Stimulated activated naive CD8-positive, alpha-beta T cell treated with anti-CD3 and anti-CD28 coated beads, Interleukin-15, amount 100 ng/mL, for 72 hours (primary cell): ENCODE results near the gene MIPEP.

Source experiments
- ATAC-seq: fragments of 150-1000 bp; cut with Tn5 transposase; 2 replicates; pipeline ENCODE4 v1.10.0; 2021; ENCODE audit warnings: mild to moderate bottlenecking, moderate library complexity
- DNase-seq, 2 donors: peaks; one replicate each; pipeline ENCODE4 v3.0.0; 2021 to 2022
- H3K27ac Mint-ChIP-seq, 2 donors: one replicate each; pipeline ENCODE4 v1.8.0; 2022; ENCODE audit warnings: mild to moderate bottlenecking in 2 of 2, mixed read lengths in 2 of 2, moderate library complexity in 2 of 2
- H3K27me3 Mint-ChIP-seq: one replicate; pipeline ENCODE4 v1.8.0; 2022; ENCODE audit warnings: mixed read lengths
- H3K4me1 Mint-ChIP-seq: one replicate; pipeline ENCODE4 v1.8.0; 2022; ENCODE audit warnings: mild to moderate bottlenecking, mixed read lengths
- H3K4me3 Mint-ChIP-seq, 2 donors: one replicate each; pipeline ENCODE4 v1.8.0; 2022; ENCODE audit warnings: mild to moderate bottlenecking in 2 of 2, mixed read lengths in 2 of 2, moderate library complexity in 1 of 2
- H3K9me3 Mint-ChIP-seq, 2 donors: one replicate each; pipeline ENCODE4 v1.8.0; 2022; ENCODE audit warnings: mixed read lengths in 2 of 2

MIPEP gene

DNA sequence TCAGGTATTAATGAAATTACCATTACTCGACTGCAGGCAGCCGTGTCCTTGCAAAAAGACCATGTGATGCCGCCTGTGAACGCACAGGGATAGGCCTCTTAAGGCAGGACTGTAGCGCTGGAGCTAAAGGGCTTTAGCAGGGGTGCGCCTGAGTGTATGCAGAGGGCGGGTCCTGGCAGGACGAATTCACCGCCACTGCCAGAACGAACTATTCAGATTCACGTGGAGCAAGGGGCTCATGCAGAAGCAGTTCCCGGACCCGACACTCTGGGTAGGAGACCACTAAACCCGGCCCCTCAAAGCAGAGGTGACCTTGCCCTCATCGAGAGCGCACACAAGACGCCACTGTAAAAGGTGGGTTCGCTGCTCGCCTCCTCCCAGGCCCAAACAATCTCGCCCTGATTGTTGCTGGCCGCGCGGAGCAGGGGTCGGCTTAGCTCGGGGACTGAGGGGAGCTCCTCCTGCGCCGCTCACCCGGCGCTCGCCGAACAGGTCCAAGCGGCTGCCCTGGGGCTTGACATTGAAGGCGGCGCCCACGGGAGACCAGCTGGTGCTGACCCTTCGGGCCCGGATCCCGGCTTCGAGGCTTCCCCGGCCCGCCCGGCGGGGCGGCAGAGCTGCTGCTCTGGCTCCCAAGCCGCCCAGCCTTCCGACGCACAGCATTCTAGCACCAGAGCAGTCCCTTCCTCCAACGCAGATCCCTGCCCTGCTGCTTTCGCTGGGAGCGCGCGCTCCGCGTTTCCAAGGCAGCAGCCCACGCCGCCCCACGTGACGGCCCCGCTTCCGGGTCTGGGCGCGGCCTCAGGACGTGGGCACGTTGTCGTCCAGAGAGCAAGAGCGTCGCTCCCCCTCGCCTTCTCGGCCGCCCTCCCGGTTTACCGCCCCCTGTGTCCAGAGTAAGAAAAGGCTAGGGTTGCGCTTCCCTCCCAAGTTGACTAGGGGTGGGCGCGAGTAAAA, at the start of gene MIPEP:
TSS of gene MIPEP (minus strand) at position 743 of the 957 bp plus-strand sequence. CDS start at position 663, 80 bp downstream.
- ATAC-seq = peak; percentile 96
- peaks cover 32% of the 10 kb centered on the region for H3K4me1 Mint-ChIP-seq
- H3K4me3 Mint-ChIP-seq = peak within 1 kb of the TSS; percentile 95 to 99
- H3K27me3 Mint-ChIP-seq = no peaks in the 10 kb centered on the region
- peak within 1 kb of the TSS; percentile 85 to 97 for H3K27ac Mint-ChIP-seq
- peak; percentile 86 to 91 for DNase-seq
- no peaks in the 10 kb centered on the region for H3K9me3 Mint-ChIP-seq

DNA sequence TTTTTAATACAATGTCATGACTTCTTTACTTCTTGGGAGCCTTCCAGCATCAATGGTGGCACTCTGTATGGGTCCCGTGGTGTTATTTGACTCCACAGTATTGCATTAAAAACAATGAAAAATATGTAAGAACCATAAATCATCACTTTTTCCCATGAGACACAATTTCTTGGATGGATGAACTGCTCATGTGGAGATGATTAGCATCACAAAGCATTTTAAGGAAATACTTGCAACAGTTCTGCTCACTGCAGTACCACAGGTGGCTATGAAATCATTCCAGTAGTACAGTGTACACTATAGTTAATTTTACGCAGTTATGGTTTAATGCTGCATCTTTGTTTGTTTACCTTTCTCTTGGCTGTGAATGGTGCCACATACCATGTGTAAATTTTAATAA, 45.3 kb upstream of the MIPEP start:
- no peak for DNase-seq

DNA sequence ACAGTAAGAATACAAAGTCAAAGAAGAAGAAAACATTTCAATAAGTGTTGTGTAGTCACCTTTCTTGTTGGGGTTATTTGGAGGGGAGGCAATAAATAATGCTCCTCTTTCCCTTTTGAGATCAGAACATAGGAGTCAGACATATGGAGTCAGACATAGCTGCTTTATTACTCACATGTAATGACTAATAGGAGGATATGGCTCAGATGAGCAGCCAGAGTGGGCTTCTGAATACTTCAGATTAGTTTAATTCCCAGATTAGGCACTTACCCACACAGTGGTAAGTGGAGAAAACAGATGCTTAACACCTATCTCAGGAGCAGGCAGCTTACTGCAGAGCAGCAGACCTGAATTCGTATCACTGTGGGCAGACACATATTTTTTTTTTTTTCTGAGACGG, 39.8 kb upstream of the MIPEP start:
- H3K9me3 Mint-ChIP-seq = no peaks in the 10 kb centered on the region
- H3K27ac Mint-ChIP-seq = no peak overlapping the region
- no peak overlapping the region for H3K4me3 Mint-ChIP-seq
- ATAC-seq (no peak), DNase-seq (no peak)
- H3K4me1 Mint-ChIP-seq = no peaks in the 10 kb centered on the region
- peaks cover 39% of the 10 kb centered on the region for H3K27me3 Mint-ChIP-seq

More for the DNA sequence above, 45.3 kb upstream of the MIPEP start:
- H3K9me3 Mint-ChIP-seq = peaks cover 4 to 11% of the 10 kb centered on the region in 2 donors
- peaks cover 48% of the 10 kb centered on the region for H3K27me3 Mint-ChIP-seq
- ATAC-seq = no peak
- H3K27ac Mint-ChIP-seq = no peak overlapping the region
- H3K4me3 Mint-ChIP-seq = no peak overlapping the region
- no peaks in the 10 kb centered on the region for H3K4me1 Mint-ChIP-seq

DNA sequence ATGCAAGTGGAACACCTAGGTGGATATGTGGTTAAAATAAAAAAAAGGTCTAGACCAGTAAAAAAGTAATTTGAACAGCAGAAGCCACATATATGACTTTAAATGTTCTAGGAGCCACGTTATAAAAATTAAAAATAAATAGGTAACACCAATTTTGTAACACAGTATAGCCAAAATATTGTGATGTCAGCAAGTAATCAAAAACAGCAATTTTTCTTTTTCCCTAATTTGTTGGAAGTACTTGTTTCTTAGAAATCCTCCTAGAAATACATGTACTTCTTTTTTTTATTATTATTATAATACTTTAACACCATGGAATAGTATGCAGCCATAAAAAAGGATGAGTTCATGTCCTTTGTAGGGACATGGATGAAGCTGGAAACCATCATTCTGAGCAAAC, 33.8 kb upstream of the MIPEP start:
- H3K9me3 Mint-ChIP-seq = no peaks in the 10 kb centered on the region
- no peaks in the 10 kb centered on the region for H3K4me1 Mint-ChIP-seq
- no peak overlapping the region for H3K27ac Mint-ChIP-seq
- DNase-seq (no peak), ATAC-seq (no peak)
- H3K4me3 Mint-ChIP-seq = no peak overlapping the region
- peaks cover 33% of the 10 kb centered on the region for H3K27me3 Mint-ChIP-seq

DNA sequence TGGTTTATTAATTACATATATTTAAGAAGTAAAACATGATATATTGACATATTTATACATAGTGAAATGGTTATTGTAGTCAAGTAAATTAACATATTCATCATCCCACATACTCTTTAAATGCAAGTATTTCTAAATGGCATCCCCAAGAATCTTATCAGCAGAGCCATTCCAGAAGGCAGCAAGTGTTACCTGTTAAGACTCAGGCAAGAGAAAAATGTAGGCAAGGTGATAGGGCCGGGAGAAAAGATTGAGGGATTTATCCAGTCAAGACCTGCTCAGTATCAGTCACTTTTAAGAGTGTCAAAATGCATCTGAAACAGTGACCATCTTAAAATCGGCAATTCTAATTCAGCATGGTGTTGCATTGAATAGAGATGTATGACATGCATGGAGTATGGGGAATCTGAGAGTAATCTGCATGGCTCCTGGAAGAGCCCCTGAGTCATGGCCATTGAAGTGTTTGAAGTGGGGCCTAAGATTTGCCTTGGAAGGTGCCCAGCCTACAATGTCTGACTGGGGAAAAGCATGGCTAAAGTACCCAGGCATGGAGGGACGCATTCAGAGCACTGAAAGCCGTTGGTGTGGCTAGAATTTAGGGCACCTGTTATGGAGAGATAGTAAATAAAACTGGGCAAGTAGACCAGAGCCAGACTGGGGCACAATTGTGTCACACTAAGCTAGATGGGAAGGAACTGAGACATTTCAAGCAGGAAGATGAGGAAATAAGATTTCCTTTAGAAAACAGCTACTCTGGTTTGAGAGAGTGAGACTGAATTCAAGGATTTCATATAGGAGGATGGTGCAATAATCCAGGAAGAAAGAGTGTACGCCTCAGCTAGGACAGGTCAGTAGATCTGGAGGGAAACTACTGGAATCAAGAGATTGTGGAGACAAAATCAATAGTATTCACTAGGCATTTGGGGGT, 33.1 kb upstream of the MIPEP start:
- ATAC-seq (no peak), DNase-seq (no peak)
- Mint-ChIP-seq H3K9me3 (no peaks in the 10 kb centered on the region), H3K27ac (no peak overlapping the region), H3K4me1 (no peaks in the 10 kb centered on the region), H3K4me3 (no peak overlapping the region), H3K27me3 (peaks cover 39% of the 10 kb centered on the region)

DNA sequence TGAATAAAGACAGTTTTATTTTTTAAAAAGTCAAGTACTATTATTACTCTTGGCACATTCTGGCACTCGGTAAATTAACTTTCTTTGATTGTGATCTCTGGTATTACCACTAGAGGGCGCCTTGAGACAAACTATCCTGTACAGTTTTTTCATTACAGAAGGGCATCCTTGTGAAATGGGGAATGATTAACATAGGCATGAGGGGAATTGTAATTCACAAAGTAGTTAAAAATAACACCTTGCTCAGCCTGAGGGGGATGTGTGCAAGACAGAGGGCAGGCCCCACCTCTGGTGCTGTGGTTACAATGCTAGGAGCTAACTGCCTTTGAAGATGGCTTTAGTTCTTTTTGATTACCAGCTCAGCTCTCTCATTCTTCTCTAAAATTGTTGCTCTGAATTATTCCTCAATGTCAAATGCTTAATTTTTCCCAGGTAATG, 32.3 kb upstream of the MIPEP start:
- no peak for ATAC-seq
- Mint-ChIP-seq H3K27ac (peak overlapping the region in 1 of 2 donors; percentile 29), H3K9me3 (no peaks in the 10 kb centered on the region), H3K27me3 (peaks cover 45% of the 10 kb centered on the region), H3K4me3 (no peak overlapping the region), H3K4me1 (no peaks in the 10 kb centered on the region)
- no peak for DNase-seq

DNA sequence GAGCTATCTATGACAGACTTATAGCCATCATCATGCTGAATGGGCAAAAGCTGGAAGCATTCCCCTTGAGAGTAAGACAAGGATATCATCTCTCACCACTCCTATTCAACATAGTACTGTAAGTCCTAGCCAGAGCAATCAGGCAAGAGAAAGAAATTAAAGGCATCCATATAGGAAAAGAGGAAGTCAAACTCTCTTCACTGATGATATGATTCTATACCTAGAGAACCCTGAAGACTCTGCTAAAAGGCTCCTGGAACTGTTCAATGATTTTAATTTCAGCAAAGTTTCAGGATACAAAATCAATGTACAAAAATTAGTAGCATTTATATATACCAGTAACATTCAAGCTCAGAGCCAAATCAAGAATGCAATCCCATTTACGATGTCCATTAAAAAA, 29.8 kb upstream of the MIPEP start:
- ATAC-seq (no peak), DNase-seq (no peak)
- H3K9me3 Mint-ChIP-seq = no peaks in the 10 kb centered on the region
- H3K27me3 Mint-ChIP-seq = peaks cover 51% of the 10 kb centered on the region
- no peak overlapping the region for H3K4me3 Mint-ChIP-seq
- H3K27ac Mint-ChIP-seq = no peak overlapping the region
- H3K4me1 Mint-ChIP-seq = no peaks in the 10 kb centered on the region

DNA sequence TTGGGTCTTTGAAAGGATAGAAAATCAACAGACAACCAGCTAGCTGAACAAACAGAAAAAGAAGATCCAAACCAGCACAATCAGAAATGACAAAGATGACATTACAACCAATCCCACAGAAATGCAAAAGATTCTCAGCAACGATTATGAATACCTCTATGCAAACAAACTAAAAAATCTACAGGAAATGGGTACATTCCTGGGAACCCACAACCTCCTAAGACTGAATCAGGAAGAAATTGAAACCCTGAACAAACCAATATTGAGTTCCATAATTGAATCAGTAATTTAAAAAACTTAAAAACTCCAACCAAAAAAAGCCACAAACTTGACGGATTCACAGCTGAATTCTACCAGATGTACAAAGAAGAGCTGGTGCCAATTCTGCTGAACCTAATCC, 29.0 kb upstream of the MIPEP start:
- Mint-ChIP-seq H3K9me3 (no peaks in the 10 kb centered on the region), H3K4me1 (no peaks in the 10 kb centered on the region)

DNA sequence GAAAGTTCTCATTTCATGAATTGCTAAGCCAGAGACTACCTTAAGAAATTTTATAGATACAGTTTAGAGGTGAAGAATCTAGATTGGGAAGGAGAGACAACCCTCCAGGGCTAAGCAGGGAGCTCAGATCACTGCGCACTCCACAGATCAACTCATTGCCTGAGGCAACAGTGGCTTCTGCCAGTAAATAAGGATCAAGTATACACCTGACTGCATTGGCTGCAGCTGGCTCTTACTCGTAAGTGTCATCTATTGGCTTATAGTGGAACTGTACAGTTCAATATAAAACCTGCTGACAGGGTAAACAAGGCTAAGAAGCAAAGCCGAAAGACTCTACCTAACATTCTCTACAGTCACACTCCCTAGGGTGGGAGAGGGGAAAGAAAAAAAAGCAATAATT, 26.1 kb upstream of the MIPEP start:
- peaks cover 61% of the 10 kb centered on the region for H3K27me3 Mint-ChIP-seq
- H3K4me3 Mint-ChIP-seq = no peak overlapping the region
- H3K27ac Mint-ChIP-seq = no peak overlapping the region
- H3K4me1 Mint-ChIP-seq = peaks cover 10% of the 10 kb centered on the region
- ATAC-seq (no peak), DNase-seq (no peak)
- no peaks in the 10 kb centered on the region for H3K9me3 Mint-ChIP-seq

More for the DNA sequence above, 29.0 kb upstream of the MIPEP start:
- DNase-seq (no peak), ATAC-seq (no peak)
- H3K27ac Mint-ChIP-seq = no peak overlapping the region
- peaks cover 51% of the 10 kb centered on the region for H3K27me3 Mint-ChIP-seq
- H3K4me3 Mint-ChIP-seq = no peak overlapping the region

DNA sequence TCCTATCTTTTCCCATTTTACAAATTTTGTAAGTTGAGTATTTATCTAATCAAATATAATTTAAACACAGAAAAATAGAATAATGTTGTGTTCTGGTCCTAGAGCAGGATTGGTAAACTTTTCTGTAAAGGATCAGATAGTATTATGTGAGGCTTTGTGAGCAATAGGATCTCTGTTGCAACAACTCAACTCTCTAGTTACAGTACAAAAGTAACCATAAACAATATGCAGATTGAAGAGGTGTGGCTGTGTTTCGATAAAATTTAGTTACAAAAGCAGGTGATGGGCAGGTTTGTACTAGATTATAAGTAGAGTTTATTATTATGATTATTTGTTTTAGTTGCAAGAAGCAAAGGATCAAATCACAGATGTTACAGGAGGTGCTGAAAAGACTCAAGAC, 23.3 kb upstream of the MIPEP start:
- H3K4me3 Mint-ChIP-seq = no peak overlapping the region
- peaks cover 10% of the 10 kb centered on the region for H3K4me1 Mint-ChIP-seq
- peaks cover 37% of the 10 kb centered on the region for H3K27me3 Mint-ChIP-seq
- DNase-seq (no peak), ATAC-seq (no peak)
- no peaks in the 10 kb centered on the region for H3K9me3 Mint-ChIP-seq
- no peak overlapping the region for H3K27ac Mint-ChIP-seq

DNA sequence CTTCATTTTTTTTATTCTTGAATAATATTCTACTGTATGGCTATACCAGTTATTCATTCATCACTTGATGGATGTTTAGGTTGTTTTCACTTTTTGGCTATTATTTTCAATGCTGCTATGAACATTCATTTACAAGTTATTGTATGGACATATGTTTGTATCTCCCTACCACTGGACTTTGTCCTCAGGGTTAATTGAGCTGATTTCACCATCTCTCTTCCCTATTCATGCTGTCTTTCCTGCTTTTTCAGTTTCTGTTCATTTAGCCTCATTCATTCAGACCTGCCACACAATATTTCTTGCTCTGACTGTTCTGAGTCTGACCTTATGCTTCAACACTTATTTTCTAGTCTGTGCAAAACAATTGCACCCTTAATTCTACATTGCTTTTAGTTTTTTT, 20.4 kb upstream of the MIPEP start:
- H3K27ac Mint-ChIP-seq = peak overlapping the region in 1 of 2 donors; percentile 55
- DNase-seq (no peak), ATAC-seq (no peak)
- peaks cover 21% of the 10 kb centered on the region for H3K27me3 Mint-ChIP-seq
- no peaks in the 10 kb centered on the region for H3K9me3 Mint-ChIP-seq
- H3K4me3 Mint-ChIP-seq = no peak overlapping the region
- peaks cover 10% of the 10 kb centered on the region for H3K4me1 Mint-ChIP-seq

DNA sequence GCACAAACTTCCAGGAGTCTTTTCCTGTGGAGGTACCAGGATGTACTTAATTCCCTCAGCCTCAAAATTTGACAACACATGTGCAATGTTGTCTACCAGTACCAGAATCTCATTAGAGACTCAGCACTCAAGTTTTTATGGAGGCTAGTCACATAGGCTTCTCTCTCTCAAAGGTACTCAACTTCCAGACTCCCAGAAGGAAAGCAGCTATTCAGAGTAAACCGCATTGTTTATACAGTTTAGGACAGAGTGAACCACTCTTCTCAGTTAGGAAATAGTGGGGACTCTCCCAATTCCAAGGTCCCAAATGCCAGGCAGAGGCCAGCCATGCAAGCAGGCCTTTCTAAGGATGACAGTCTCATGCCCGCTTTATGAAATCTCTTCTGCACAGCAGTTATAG, 16.6 kb upstream of the MIPEP start:
- ATAC-seq (no peak), DNase-seq (no peak)
- H3K4me1 Mint-ChIP-seq = peaks cover 8% of the 10 kb centered on the region
- no peaks in the 10 kb centered on the region for H3K9me3 Mint-ChIP-seq
- no peak overlapping the region for H3K4me3 Mint-ChIP-seq
- H3K27me3 Mint-ChIP-seq = peaks cover 48% of the 10 kb centered on the region
- no peak overlapping the region for H3K27ac Mint-ChIP-seq

DNA sequence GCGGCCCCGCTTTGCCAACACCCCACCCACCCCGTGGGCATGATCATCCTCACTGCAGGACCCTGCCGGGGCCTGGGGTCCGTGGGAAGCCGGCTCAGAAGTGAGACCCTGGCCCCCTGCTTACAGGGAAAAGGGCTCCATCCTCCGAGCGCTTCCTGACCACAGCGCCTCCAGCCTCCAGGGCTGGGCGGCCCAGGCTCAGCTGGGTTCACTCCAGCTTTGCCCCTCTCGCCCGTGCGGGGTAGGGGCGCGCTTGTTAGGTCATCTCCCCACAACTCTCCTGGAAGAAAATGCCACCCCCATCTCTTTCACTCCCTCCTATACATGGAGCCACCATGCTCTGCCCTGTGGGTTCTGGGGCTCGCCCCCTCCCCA, 14.7 kb upstream of the MIPEP start:
- H3K9me3 Mint-ChIP-seq = no peaks in the 10 kb centered on the region
- H3K4me1 Mint-ChIP-seq = peaks cover 12% of the 10 kb centered on the region
- H3K27ac Mint-ChIP-seq = no peak overlapping the region
- DNase-seq (no peak), ATAC-seq (peak; percentile 46)
- peaks cover 52% of the 10 kb centered on the region for H3K27me3 Mint-ChIP-seq
- peak overlapping the region; percentile 20 to 51 for H3K4me3 Mint-ChIP-seq

DNA sequence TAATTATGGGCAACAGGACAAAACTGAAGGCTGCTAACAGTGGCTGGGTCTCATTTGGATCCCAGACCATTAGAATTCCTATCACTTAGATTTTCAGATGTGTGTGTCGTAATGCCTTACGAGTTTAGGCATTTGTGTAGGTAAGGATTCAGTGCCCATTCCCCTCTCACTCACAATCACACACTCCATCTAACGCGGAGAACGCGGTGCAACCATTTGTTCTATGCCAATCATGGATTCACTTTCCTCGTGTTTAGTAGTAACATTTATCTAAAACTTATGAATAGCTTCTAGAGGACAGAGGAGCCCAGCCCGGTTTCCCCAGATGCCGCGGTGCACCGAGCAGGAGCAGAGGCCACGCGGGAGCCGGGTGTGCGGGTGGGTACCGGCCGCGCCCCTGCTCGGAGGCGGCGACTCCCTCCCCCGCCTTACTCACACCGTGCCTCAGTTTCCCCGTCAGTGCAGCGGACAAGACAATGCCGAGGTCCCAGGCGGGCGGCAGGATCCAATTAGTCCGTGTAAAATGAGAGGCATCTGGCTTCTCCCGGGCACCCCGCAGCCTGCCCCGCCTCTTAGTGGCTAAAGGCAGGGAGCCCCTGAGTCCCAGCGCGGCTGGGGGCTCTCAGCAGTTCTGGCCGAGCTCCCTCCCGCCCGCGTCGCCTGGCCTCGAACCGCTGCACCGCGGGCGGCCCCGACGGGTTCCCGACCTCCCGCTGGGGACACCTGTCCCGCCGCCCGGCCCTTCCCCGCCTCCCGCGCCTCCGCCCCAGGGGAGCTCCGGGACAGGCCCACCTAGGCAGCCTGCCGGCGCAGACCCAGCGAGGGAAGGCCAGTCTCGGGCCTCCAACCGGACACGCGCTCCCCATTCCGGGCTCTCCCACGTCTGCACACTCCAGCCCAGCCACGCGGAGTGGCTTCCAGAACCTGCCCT, 14.0 kb upstream of the MIPEP start:
- Mint-ChIP-seq H3K27me3 (peaks cover 52% of the 10 kb centered on the region), H3K4me3 (peak overlapping the region; percentile 20 to 51), H3K4me1 (peaks cover 12% of the 10 kb centered on the region), H3K9me3 (no peaks in the 10 kb centered on the region), H3K27ac (no peak overlapping the region)
- DNase-seq (no peak), ATAC-seq (peak; percentile 49)

DNA sequence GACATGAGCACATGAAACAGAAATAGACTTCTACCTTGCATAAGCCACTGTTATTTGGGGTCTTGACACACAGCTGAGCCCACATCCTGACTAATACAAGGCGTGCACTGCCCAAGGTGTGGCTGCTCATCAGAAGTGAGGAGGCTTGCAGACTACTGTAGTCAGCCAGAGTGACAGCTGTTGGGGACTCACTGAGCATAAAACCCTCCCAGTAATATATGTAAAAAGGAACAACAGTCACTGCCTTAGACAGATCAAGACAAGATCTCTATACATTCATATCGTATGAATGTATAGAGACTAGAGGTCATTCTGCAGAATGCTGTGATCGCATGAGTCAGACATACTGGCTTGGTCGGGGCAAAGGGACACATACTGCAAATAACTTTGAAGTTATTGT, 12.2 kb upstream of the MIPEP start:
- ATAC-seq (peak; percentile 68), DNase-seq (no peak)
- H3K27ac Mint-ChIP-seq = no peak overlapping the region
- H3K9me3 Mint-ChIP-seq = no peaks in the 10 kb centered on the region
- H3K4me1 Mint-ChIP-seq = peaks cover 12% of the 10 kb centered on the region
- H3K4me3 Mint-ChIP-seq = no peak overlapping the region
- peaks cover 47% of the 10 kb centered on the region for H3K27me3 Mint-ChIP-seq
